OCI-M2 (cell line): ENCODE measurements around the gene STK16.

Experiments
- DNase-seq: peaks from one replicate; lab custom pipeline; 2025; ENCODE audit not compliant: unreplicated experiment; lab: John Stamatoyannopoulos, UW

The STK16 gene

DNA sequence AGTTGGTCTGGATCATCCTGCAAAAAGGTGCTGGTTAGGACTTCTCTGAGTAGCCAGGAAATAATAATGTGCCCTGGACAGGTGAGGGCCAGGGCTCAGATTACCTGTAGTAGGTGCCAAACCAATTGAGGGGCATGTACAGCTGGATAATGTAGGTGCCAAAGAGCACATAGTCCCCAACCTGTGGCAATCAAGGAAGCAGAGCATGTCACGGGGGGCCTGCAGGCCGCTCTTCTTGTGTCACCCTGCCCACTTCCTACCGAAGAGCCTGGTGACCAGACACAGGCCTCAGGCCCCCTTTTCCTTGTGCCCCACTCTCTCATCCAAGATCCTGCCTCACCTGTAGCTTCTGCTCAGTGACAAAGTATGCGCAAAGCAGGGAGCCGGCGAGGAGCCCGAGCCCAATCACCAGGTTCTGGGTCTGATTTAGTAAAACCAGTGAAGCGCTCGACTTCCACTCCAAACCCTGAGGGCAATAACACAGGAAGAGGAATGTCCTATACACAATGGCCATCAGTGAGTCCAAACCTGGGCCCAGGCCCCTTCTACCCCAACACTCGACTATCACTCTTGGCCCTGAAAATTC, 31.7 kb upstream of the STK16 start:
- DNase-seq = no peak

GRCh38 chr2:219214141-219214540, 31.1 kb upstream of the STK16 start:
- DNase-seq = no peak

DNA sequence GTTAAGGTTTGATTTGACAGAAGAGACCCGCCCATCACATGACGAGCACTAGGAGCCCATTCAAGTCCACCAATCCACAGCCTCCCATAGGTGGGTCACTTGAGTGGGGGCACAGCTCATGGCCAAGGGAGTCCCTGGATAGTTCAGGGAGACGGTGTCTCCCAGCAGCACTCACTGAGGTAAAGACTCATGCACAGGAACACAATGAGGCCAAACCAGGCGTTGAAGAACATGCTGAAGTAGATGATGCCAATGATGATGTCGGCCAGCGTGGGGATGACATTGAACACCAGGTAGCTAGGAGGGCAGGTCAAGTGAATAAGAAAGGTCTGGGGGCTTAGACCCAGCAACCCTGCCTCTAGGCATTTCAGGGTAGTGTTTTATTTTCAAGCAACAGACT, 30.5 kb upstream of the STK16 start:
- DNase-seq = no peak

- no peak for DNase-seq
Measured at GRCh38 chr2:219215871-219216534, 29.3 kb upstream of the STK16 start.

DNA sequence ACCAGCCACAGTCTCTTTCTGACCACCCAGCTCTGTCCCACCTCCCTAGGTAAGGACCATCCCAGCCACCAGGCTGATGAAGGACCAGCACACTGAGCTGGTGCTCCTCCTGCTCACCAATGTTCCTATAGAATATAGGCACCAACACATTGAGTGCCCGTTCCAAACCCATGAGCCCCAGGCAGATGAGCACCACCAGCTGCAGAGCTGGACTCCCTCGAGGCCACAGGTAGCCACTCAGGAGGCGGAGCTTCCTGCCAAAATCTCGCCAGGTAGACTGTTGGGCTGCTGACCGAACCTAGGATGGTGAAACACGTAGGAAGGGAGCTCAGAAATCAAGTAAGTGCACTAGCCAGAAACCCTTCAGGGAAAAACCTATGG, 28.8 kb upstream of the STK16 start:
- DNase-seq = no peak

- DNase-seq = no peak
Measured at GRCh38 chr2:219218217-219218731, 27.0 kb upstream of the STK16 start.

GRCh38 chr2:219218732-219219701, 26.3 kb upstream of the STK16 start, which contains the start of gene ABCB6:
Gene ABCB6, minus strand, starts transcription at chr2:219218958. Its CDS starts 285 bp downstream, at chr2:219218673.
- DNase-seq = no peak

- no peak for DNase-seq
Measured at GRCh38 chr2:219219784-219220532, 25.3 kb upstream of the STK16 start.

GRCh38 chr2:219220652-219221402, 24.5 kb upstream of the STK16 start:
- no peak for DNase-seq

DNA sequence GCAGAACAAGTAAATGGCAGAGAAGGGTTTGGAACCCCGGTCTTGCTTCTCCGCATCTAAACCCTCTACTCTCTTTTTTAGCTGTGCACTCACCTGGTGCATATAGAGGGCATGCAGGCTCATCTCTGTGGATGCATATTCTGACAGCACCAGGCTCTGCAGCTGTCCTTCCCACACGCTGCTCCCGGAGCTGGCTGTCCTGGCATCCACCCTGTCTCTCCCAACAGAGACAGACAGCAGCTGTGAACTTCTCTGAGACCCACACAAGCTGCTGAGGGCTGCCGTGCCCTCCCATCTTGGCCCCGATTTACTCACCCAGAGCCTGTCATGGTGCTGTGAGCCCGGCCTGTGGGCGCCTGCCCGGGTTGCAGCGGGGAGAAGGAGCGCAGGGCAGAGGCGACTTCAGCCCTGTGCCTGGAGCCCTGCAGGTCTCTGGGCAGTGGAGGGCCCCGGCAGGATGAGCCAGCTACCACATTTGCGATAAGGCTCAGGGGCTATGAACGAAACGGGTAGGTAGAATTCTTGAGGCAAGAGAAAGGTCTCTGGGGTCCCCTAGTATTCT, 23.2 kb upstream of the STK16 start:
- DNase-seq = no peak

DNA sequence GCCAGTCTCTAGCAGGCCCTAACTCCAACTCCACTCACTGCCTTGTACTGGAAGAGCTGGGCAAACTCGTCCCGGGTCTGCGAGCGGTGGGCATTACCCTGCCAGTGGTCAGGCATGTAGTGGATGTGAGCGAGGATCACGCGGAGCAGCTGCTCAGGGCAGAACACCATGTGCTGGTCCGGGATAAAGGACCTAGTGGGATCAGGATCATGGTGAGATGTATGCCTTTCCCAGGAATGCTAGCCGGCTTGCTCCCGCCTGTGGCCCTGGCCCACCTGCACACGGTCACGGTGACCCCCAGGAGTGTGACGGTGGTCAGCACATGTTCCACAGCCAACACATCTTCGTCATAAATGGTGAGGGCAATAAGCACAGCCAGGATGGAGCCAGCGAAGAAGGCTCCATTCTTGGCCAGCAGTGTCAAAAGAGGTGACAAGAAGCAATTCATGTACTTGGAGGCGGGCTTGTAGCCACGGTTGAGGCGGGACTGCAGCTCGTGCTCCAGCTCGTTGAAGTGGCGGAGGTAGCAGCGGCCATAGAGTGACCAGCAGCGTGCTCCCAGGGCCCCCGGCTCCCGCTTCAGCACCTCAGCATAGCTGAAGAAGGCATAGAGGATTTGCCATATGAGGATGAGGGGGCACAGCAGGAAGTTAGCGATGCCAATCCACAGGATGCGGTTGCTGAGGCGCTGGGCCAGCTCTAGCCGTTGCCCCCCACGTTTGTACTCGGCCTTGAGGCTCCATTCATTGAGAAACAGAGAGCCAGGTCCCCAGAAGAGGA, 21.3 kb upstream of the STK16 start:
- no peak for DNase-seq

DNA sequence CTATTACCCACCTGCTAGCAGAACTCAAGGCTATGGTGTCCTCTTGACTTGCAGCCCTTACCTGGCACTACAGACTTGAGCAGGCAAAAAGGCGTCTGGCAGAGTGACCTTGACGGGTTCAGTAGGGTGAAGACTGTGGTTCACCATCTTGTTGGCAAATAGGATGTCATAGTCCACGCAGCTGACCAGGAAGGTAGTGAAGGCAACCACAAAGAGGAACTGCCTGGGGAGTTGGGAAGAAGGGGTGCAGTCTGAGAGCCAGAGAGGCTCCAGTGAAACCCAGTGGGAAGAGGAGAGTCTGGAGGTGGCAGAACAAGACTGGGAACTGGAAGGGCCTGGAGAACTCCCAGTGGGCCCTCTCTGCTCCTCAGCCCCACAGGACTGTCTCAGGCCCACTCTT, 19.9 kb upstream of the STK16 start:
- DNase-seq = no peak

- no peak for DNase-seq
Measured at GRCh38 chr2:219228041-219228910, 17.0 kb upstream of the STK16 start.

- no peak for DNase-seq
Measured at GRCh38 chr2:219228911-219229304, 16.4 kb upstream of the STK16 start.

GRCh38 chr2:219229305-219230058, 15.8 kb upstream of the STK16 start, which contains the start of the genes ANKZF1 and ATG9A:
Gene ANKZF1, plus strand, starts transcription at chr2:219229806. Its CDS starts 452 bp downstream, at chr2:219230258.
Gene ATG9A, minus strand, starts transcription at chr2:219229636. Its CDS starts 1,612 bp downstream, at chr2:219228024.
- DNase-seq = peak; percentile 94

DNA sequence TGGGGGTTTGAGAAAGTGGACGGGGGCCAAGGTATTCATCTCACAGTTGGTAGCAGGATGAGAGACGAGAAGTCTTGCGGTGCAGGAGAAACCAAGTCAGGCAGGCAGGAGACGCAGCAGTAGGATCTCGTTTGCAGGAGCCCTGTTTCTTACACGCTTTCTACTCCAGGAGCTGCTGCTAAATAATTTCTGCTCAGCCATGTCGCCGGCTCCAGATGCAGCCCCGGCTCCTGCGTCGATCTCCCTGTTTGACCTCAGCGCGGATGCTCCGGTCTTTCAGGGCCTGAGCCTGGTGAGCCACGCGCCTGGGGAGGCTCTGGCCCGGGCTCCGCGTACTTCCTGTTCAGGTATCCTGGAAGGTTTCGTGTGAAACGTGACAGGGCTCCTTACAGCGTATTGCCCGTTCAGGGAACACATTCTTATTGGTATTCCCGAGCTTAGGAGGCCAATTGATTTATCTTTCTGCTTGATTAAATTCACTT, 15.2 kb upstream of the STK16 start:
- peak; percentile 5 for DNase-seq

GRCh38 chr2:219234331-219234730, 10.9 kb upstream of the STK16 start:
- no peak for DNase-seq
